GM12878 (cell line): ENCODE data around the gene PTGS1. TPM values are rescaled to one million over a fixed set of nuclear protein-coding genes. Genes with fewer than 3 reads are reported as not detected.

Experiments used
- ATAC-seq: fragments of 200-7000 bp; cut with Tn5 transposase; 3 replicates; pipeline ENCODE4 v1.9.1; 2020; ENCODE audit warnings: mild to moderate bottlenecking, moderate library complexity
- BruUV-seq: library from RNA; stranded (reverse); fragments of 400-500 nt; replicated peaks from 2 replicates; lab custom pipeline; 2021; lab: Mats Ljungman, UMichigan
- CTCF ChIA-PET: fragments of 300-600 bp; sonication (Branson Sonifier 250); formaldehyde crosslinking; extraction: SDS; loops from one replicate; lab custom pipeline; 2021; ENCODE audit warnings: inconsistent platforms; lab: Yijun Ruan, JAX
- POLR2A ChIA-PET: fragments of 350-600 bp; formaldehyde crosslinking; extraction: SDS; loops from one replicate; lab custom pipeline; 2021; ENCODE audit warnings: inconsistent platforms; lab: Charles Lee
- RAD21 ChIA-PET: fragments of 300-600 bp; sonication (Branson Sonifier 250); formaldehyde crosslinking; loops from one replicate; lab custom pipeline; 2023; ENCODE audit warnings: antibody characterized with exemption; ENCODE audit not compliant: unreplicated experiment; lab: Charles Lee
- SMC1A ChIA-PET: fragments of 300-600 bp; sonication (Branson Sonifier 250); formaldehyde crosslinking; loops from one replicate; lab custom pipeline; 2023; ENCODE audit not compliant: unreplicated experiment, uncharacterized antibody; lab: Charles Lee
- DNase-seq: peaks from one replicate; pipeline ENCODE4 v3.0.0-alpha.2; 2011; ENCODE audit warnings: low read depth, low spot score
- FAIRE-seq: peaks from 3 replicates; lab custom pipeline; 2011; peaks lifted over from hg19 to GRCh38; lab: Jason Lieb, UNC
- H2AFZ ChIP-seq: 2 replicates; pipeline ENCODE4 v1.6.0; 2011; ENCODE audit warnings: low read depth, low read length, control low read depth; ENCODE audit not compliant: control insufficient read depth
- H3K27ac ChIP-seq: 2 replicates; pipeline ENCODE4 v1.5.1; 2011; ENCODE audit warnings: control low read depth; ENCODE audit not compliant: control insufficient read depth, insufficient read depth
- H3K27me3 ChIP-seq, 2 experiments: replicated peaks in 1 of 2; 2 replicates each; pipeline versions ENCODE4 v1.6.0 to v1.6.1; 2011; ENCODE audit warnings: low read length in 1 of 2; ENCODE audit not compliant: control insufficient read depth in 2 of 2, insufficient read depth in 2 of 2
- H3K36me3 ChIP-seq, 2 experiments: 2 replicates each; pipeline ENCODE4 v1.5.1; 2011; ENCODE audit warnings: low read length in 1 of 2; ENCODE audit not compliant: control insufficient read depth in 2 of 2, insufficient read depth in 2 of 2
- H3K4me1 ChIP-seq: 2 replicates; pipeline ENCODE4 v1.6.1; 2011; ENCODE audit warnings: mild to moderate bottlenecking, low read length, moderate library complexity, mixed read lengths; ENCODE audit not compliant: control insufficient read depth, insufficient read depth
- H3K4me2 ChIP-seq: 2 replicates; pipeline ENCODE4 v1.6.0; 2011; ENCODE audit warnings: control low read depth; ENCODE audit not compliant: control insufficient read depth, insufficient read depth
- H3K4me3 ChIP-seq: fragments of 200-600 bp; sonication (generic); 2 replicates; pipeline ENCODE4 v1.5.1; 2016
- H3K79me2 ChIP-seq: 2 replicates; pipeline ENCODE4 v1.6.0; 2011; ENCODE audit warnings: low read length; ENCODE audit not compliant: control insufficient read depth, insufficient read depth
- H3K9ac ChIP-seq: 2 replicates; pipeline ENCODE4 v1.8.0; 2011; ENCODE audit warnings: low read length, control low read depth, mixed read lengths; ENCODE audit not compliant: control insufficient read depth, insufficient read depth
- H3K9me3 ChIP-seq: replicated peaks from 3 replicates; pipeline ENCODE4 v1.5.1; 2011; ENCODE audit warnings: mild to moderate bottlenecking, low read length; ENCODE audit not compliant: control insufficient read depth, insufficient read depth
- H4K20me1 ChIP-seq: 2 replicates; pipeline ENCODE4 v1.6.0; 2011; ENCODE audit not compliant: control insufficient read depth, insufficient read depth
- BHLHE40 ChIP-seq, 2 experiments: fragments of 450-650 bp in 1 of 2; IDR thresholded peaks; 2 replicates each; pipeline ENCODE4 v1.6.1; 2011 to 2017; ENCODE audit warnings: low read depth in 2 of 2, borderline replicate concordance in 1 of 2, improper control_type of control experiment in 1 of 2, low read length in 1 of 2, mild to moderate bottlenecking in 1 of 2
- CBX5 ChIP-seq: sonication (generic); IDR thresholded peaks from 2 replicates; pipeline ENCODE4 v1.6.1; 2016; ENCODE audit warnings: low read depth, moderate library complexity, mild to moderate bottlenecking, inconsistent platforms
- EZH2 ChIP-seq: IDR thresholded peaks from 2 replicates; pipeline ENCODE4 v1.6.1; 2012; ENCODE audit warnings: low read depth, mild to moderate bottlenecking, control low read depth, inconsistent platforms, low read length, borderline replicate concordance; ENCODE audit not compliant: control insufficient read depth
- IRF4 ChIP-seq: IDR thresholded peaks from 2 replicates; pipeline ENCODE4 v1.6.1; 2011; ENCODE audit warnings: low read depth, low read length
- NFXL1 ChIP-seq: fragments of 450-650 bp; IDR thresholded peaks from 2 replicates; pipeline ENCODE4 v1.6.1; 2017; ENCODE audit warnings: antibody characterized with exemption, mild to moderate bottlenecking, borderline replicate concordance
- NRF1 ChIP-seq: conservative IDR thresholded peaks from 2 replicates; pipeline ENCODE4 v1.6.1; 2011; ENCODE audit warnings: mild to moderate bottlenecking, low read depth, low read length, improper control_type of control experiment
- RFX5 ChIP-seq: IDR thresholded peaks from 2 replicates; pipeline ENCODE4 v1.6.1; 2011; ENCODE audit warnings: low read depth, low read length, improper control_type of control experiment
- SMC3 ChIP-seq: IDR thresholded peaks from 2 replicates; pipeline ENCODE4 v1.6.1; 2011; ENCODE audit warnings: low read length, improper control_type of control experiment, borderline replicate concordance
- WRNIP1 ChIP-seq: IDR thresholded peaks from 2 replicates; pipeline ENCODE4 v1.6.1; 2011; ENCODE audit warnings: low read depth, low read length, improper control_type of control experiment, borderline replicate concordance
- ZNF217 ChIP-seq: fragments of 450-650 bp; IDR thresholded peaks from 2 replicates; pipeline ENCODE4 v1.6.1; 2017; ENCODE audit warnings: antibody characterized with exemption, mild to moderate bottlenecking
- ZNF592 ChIP-seq: fragments of 450-650 bp; IDR thresholded peaks from 2 replicates; pipeline ENCODE4 v1.6.1; 2017; ENCODE audit warnings: mild to moderate bottlenecking, moderate library complexity
- ZZZ3 ChIP-seq: IDR thresholded peaks from 2 replicates; pipeline ENCODE4 v1.6.1; 2011; ENCODE audit warnings: low read depth; ENCODE audit not compliant: control insufficient read depth, insufficient read length
- WGBS: methylation state at CpG from one replicate; pipeline ENCODE4 v1.1.6; 2016; ENCODE audit warnings: low lambda C conversion rate; ENCODE audit not compliant: insufficient replicate concordance, insufficient coverage; ENCODE audit errors: missing lambda C conversion rate; 5-methylcytosine and 5-hydroxymethylcytosine counted together
- in situ Hi-C: fragments of 300-500 bp; cut with MboI; formaldehyde crosslinking; loops from 9 replicates; pipeline ENCODE4 v1.14.3; 2018; ENCODE audit warnings: mixed read lengths
- intact Hi-C: fragments of 100-400 bp; cut with micrococcal nuclease; formaldehyde crosslinking; loops from one replicate; pipeline ENCODE4 v1.14.2; 2022; ENCODE audit not compliant: unreplicated experiment
- polyA plus RNA-seq, 11 experiments: library from polyadenylated mRNA; depleted of rRNA in 4 of 11; unstranded in 6 of 11; stranded (reverse) in 5 of 11; fragments of >200 nt; fragmentation: Nextera tagmentation in 4 of 11; fragmentation: Illumina TruSeq in 1 of 11; extraction: Ambion mirVana in 4 of 11; extraction: Trizol in 1 of 11; gene quantifications; 1 replicate in 1 of 11; 2 replicates in 10 of 11; pipeline versions ENCODE4 v1.2.1 to v1.2.3, GENCODE V29; 2011 to 2016; ENCODE audit warnings: inconsistent platforms in 2 of 11, missing spikeins in 2 of 11, low read depth in 1 of 11
- total RNA-seq, 4 experiments: library from RNA; depleted of rRNA in 3 of 4; stranded (reverse); fragments of >200 nt in 3 of 4; fragmentation: Illumina TruSeq in 1 of 4; extraction: Trizol in 1 of 4; gene quantifications; 2 replicates each; pipeline versions ENCODE4 v1.2.1 to v1.2.3, GENCODE V29; 2013 to 2021
- TF ChIP-seq, protein P1 (sequence below): fragments of 450-650 bp; IDR thresholded peaks from 2 replicates; pipeline ENCODE4 v1.6.1; 2016; ENCODE audit warnings: mild to moderate bottlenecking

The PTGS1 gene
- total and polyA plus RNA-seq, 10 of the 15 experiments (the other 5 are each of a cell fraction or from before 2014, with no cell fraction given), result 0.16 to 2.8 (median 0.96) TPM

GRCh38 chr9:122374885-122375420, 4.1 kb downstream of the PTGS1 start:
- Histone ChIP-seq H3K9ac (no peak overlapping the region), H3K27me3 (no peaks in the 10 kb centered on the region), H3K79me2 (no peaks in the 10 kb centered on the region), H4K20me1 (no peaks in the 10 kb centered on the region), H3K36me3 (no peaks in the 10 kb centered on the region), H3K4me2 (no peak overlapping the region), H3K9me3 (peaks cover 7% of the 10 kb centered on the region; the same call in 2 of the 3 replicates), H3K4me3 (no peak overlapping the region), H3K4me1 (peaks cover 16% of the 10 kb centered on the region), H3K27ac (no peak overlapping the region), H2AFZ (no peak overlapping the region)
- POLR2A ChIA-PET, result interaction anchor here (1.0 kb wide), 1 partner anchor 14 kb away, joined by 3 read pairs; no protein-coding TSS in a partner anchor
- FAIRE-seq (no peak), ATAC-seq (no peak), DNase-seq (no peak)
- RAD21 ChIA-PET, result no interaction called here
- WGBS, result 67% methylated on average over 14 of the region's 14 CpGs
- TF ChIP-seq NRF1, result no peak
- no peak for TF ChIP-seq ZNF217
- no peak for TF ChIP-seq EZH2
- no peak for TF ChIP-seq NFXL1
- TF ChIP-seq CBX5, result no peak
- no TSS peak for BruUV-seq
- SMC1A ChIA-PET, result no interaction called here
- CTCF ChIA-PET, result interaction anchor here (0.7 kb wide), 1 partner anchor 250 kb away, joined by 3 read pairs; no protein-coding TSS in a partner anchor
- intact Hi-C loops (no loop called here), in situ Hi-C loops (no loop called here)

GRCh38 chr9:122376796-122377195, 6.0 kb downstream of the PTGS1 start:
- ChIA-PET CTCF (interaction anchor here (0.6 kb wide), 1 partner anchor 430 kb away, joined by 3 read pairs; no protein-coding TSS in a partner anchor), SMC1A (no interaction called here), POLR2A (no interaction called here), RAD21 (no interaction called here)
- peaks cover 7% of the 10 kb centered on the region; the same call in 2 of the 3 replicates for H3K9me3 ChIP-seq
- in situ Hi-C loops, result no loop called here
- DNase-seq (no peak), FAIRE-seq (no peak), ATAC-seq (no peak)
- no peaks in the 10 kb centered on the region for H3K27me3 ChIP-seq
- no peak overlapping the region for H3K27ac ChIP-seq
- no peak for TF ChIP-seq IRF4
- TF ChIP-seq RFX5, result no peak
- TF ChIP-seq, protein P1, sequence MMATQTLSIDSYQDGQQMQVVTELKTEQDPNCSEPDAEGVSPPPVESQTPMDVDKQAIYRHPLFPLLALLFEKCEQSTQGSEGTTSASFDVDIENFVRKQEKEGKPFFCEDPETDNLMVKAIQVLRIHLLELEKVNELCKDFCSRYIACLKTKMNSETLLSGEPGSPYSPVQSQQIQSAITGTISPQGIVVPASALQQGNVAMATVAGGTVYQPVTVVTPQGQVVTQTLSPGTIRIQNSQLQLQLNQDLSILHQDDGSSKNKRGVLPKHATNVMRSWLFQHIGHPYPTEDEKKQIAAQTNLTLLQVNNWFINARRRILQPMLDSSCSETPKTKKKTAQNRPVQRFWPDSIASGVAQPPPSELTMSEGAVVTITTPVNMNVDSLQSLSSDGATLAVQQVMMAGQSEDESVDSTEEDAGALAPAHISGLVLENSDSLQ, result no peak
- no peak for TF ChIP-seq SMC3
- no peak for TF ChIP-seq ZNF592
- TF ChIP-seq ZZZ3, result no peak
- TF ChIP-seq BHLHE40 (IDR thresholded peaks at IDR 0.05; ENCODE audit: borderline replicate concordance in 1 of 2, low read depth in 2 of 2, low read length in 1 of 2), result no peak
- TF ChIP-seq WRNIP1, result no peak
- no peak overlapping the region for H3K4me2 ChIP-seq
- no peaks in the 10 kb centered on the region for H3K79me2 ChIP-seq
- intact Hi-C loops, result no loop called here
- no peak overlapping the region for H3K4me3 ChIP-seq
- H3K36me3 ChIP-seq, result no peaks in the 10 kb centered on the region; a peak in 1 of 4 replicates
- H4K20me1 ChIP-seq, result no peaks in the 10 kb centered on the region
- BruUV-seq, result no TSS peak
- peaks cover 4% of the 10 kb centered on the region for H3K4me1 ChIP-seq
- no peak overlapping the region for H3K9ac ChIP-seq
- 18% methylated on average over 1 of the region's 1 CpG for WGBS
- no peak overlapping the region for H2AFZ ChIP-seq
